ENCODE data around the gene ZC2HC1B.
"Not testable (repeated sequence)": the region's sequence is repeated elsewhere in the genome, so short reads cannot be mapped to it uniquely, and the experiment has no call there.

Gene ZC2HC1B

DNA sequence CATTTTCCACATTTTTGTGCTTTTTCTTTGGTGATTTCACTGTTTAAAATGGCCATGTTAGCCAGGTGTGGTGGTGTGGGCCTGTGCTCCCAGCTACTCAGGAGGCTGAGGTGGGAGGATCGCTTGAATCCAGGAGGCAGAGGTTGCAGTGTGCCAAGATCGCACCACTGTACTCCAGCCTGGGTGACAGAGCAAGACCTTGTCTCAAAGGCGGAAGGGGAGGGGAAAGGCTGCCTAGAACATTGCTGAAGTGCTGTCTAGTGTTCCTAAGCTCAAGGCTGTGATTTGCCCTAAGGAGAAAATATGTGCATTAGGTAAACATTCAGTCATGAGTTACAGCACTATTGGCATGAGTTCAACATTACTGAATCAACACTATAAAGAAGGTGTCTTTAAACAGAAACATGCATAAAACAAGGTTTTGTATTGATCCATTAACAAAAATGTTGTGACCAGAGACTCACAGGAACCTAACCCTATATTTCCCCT, 14.0 kb downstream of the ZC2HC1B start:
- CTCF ChIA-PET = no interaction called here

DNA sequence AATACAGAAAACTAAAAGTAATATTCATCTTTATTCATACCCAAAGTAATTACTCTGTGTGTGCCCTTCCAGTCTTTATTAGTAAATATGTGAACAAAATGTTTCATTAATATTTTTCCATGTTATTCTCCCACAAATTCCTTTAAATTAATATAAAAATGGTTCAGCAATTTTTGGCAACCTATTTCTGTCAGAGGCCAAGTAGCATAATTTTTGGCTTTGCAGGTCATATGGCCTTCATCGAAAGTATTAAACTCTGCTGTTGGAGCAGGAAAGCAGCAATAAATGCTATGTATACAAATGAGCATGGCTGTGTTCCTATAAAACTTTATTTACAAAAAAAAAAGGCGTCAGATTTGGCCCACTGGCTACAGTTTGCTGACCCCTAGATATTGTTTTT, 16.1 kb downstream of the ZC2HC1B start:
- CTCF ChIA-PET = no interaction called here

More for the DNA sequence above, 14.0 kb downstream of the ZC2HC1B start:
- no peak for DNase-seq
- no peaks in the 10 kb centered on the region for H3K4me1 Mint-ChIP-seq
- peaks cover 2% of the 10 kb centered on the region for H3K36me3 Mint-ChIP-seq
- no peak overlapping the region for H3K27ac Mint-ChIP-seq
- H3K4me3 Mint-ChIP-seq = no peak overlapping the region
- peaks cover 17% of the 10 kb centered on the region for H3K9me3 Mint-ChIP-seq
- peaks cover 3% of the 10 kb centered on the region for H3K27me3 Mint-ChIP-seq

DNA sequence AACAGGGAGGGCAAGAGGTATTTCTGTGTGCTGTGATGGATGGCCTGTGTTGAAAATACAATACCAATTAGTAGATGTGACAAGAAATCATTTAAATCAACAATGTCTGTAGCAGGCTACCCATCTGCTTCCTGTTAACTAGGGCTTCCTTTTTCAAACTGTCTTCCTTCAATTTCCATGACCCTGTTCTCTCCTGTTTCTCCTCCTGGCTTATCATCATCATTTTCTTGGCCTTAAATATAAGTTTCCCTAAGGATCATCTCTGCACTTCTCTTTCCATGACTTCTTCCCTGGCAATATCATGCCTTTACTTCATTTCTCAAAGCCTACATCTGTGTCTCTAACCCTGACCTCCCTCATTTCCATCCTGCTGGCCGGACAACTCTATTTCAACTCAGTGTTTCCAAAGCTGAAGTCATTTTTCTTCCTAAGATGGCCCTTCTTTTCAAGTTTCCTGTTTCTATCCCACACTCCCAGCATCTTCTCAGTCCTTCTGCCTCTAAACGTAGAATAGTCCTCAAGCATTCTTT, 18.2 kb downstream of the ZC2HC1B start:
- CTCF ChIA-PET = interaction anchor here (0.9 kb wide), 1 partner anchor 307 kb away, joined by 3 read pairs; no protein-coding TSS in a partner anchor
- DNase-seq = no peak
- H3K27me3 Mint-ChIP-seq = peaks cover 7% of the 10 kb centered on the region
- no peak overlapping the region for H3K4me3 Mint-ChIP-seq
- H3K4me1 Mint-ChIP-seq = no peaks in the 10 kb centered on the region
- H3K27ac Mint-ChIP-seq = no peak overlapping the region
- H3K36me3 Mint-ChIP-seq = no peaks in the 10 kb centered on the region
- peaks cover 2% of the 10 kb centered on the region for H3K9me3 Mint-ChIP-seq

More for the DNA sequence above, 16.1 kb downstream of the ZC2HC1B start:
- peaks cover 9% of the 10 kb centered on the region for H3K9me3 Mint-ChIP-seq
- H3K36me3 Mint-ChIP-seq = no peaks in the 10 kb centered on the region
- no peak overlapping the region for H3K27ac Mint-ChIP-seq
- H3K4me1 Mint-ChIP-seq = no peaks in the 10 kb centered on the region
- H3K4me3 Mint-ChIP-seq = no peak overlapping the region
- peaks cover 7% of the 10 kb centered on the region for H3K27me3 Mint-ChIP-seq
- no peak for DNase-seq

DNA sequence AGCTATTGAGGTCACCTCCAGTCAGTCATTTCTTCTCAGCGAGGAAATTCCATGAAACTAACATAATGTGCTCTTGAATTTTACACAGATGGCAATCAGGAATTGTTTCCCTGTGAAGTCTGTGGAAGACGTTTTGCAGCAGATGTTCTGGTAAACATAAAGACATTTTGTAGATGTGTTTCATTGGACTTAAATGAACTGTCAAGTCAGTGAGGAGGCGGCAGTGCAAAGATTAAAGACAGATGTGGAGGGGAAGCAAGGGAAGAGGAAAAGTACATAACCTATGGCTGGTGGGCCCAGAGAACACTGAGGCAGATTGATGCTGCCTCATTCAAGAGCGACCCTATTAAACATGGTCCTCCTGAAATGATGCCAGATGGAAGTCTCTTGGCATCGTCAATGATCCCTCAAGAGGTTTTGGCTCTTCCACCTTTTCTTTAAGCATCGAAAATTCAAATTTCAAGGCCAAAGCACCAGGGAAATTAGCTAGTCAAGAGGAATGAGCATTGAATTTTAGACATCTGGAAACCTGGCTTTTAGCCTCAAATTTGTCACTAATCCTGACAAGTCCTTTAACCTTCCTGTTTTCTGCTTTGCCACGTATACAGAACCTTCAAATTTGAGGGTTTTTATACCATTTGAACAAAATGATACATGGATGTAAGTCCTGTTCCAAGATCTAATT, 20.1 kb downstream of the ZC2HC1B start:
- Mint-ChIP-seq H3K27me3 (peaks cover 4% of the 10 kb centered on the region), H3K4me3 (no peak overlapping the region), H3K4me1 (no peaks in the 10 kb centered on the region), H3K36me3 (no peaks in the 10 kb centered on the region), H3K9me3 (no peaks in the 10 kb centered on the region), H3K27ac (no peak overlapping the region)
- no peak for DNase-seq
- CTCF ChIA-PET = interaction anchor here (1.1 kb wide), 1 partner anchor 57 kb away, joined by 3 read pairs; no protein-coding TSS in a partner anchor

DNA sequence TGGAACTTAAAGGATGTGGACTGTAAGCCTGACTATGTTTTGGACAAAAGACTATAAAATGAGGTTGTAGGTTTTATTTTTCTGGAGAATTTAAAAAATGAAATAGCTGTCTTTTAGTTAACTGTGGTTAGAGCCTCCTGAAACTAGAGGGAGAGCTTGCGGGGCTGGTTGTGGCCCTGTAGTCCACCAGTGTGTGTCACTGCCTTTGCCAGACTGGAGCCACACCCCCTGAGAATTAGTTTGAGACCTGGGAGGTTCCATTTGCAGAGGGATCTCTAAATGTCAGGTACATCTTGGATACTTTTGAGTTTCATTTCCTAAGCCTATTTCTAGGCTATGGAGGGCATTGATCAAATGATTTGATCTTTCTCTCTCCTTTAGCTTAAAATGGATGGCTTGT, 20.8 kb downstream of the ZC2HC1B start:
- Mint-ChIP-seq H3K27ac (no peak overlapping the region), H3K36me3 (no peaks in the 10 kb centered on the region), H3K4me1 (no peaks in the 10 kb centered on the region), H3K27me3 (peaks cover 4% of the 10 kb centered on the region), H3K4me3 (no peak overlapping the region), H3K9me3 (no peaks in the 10 kb centered on the region)
- CTCF ChIA-PET = interaction anchor here (1.0 to 1.1 kb wide), 2 partner anchors 55 to 56 kb away, joined by 3 to 4 read pairs; no protein-coding TSS in a partner anchor
- DNase-seq = no peak

DNA sequence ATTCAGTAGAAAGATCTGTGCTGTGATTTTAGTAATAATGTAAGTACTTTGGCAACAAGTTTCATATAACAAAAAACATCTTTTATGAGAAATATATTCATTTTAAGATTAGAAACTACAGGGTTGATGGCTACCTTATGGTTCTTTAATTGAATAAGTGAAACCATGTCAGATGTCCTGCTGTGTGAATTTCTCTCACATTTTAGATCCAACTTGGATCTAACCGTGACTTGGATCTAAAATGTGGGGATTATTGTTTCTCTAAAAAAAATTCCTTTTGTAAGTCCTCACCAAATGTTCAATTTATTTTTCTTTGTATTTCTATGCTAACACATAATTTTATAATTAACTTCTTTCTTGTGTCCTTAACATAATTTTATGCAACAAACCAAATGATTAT, 30.4 kb downstream of the ZC2HC1B start:
- CTCF ChIA-PET = no interaction called here
- Mint-ChIP-seq H3K27ac (no peak overlapping the region), H3K4me3 (no peak overlapping the region), H3K9me3 (no peaks in the 10 kb centered on the region), H3K27me3 (no peaks in the 10 kb centered on the region), H3K36me3 (no peaks in the 10 kb centered on the region), H3K4me1 (no peaks in the 10 kb centered on the region)
- no peak for DNase-seq

DNA sequence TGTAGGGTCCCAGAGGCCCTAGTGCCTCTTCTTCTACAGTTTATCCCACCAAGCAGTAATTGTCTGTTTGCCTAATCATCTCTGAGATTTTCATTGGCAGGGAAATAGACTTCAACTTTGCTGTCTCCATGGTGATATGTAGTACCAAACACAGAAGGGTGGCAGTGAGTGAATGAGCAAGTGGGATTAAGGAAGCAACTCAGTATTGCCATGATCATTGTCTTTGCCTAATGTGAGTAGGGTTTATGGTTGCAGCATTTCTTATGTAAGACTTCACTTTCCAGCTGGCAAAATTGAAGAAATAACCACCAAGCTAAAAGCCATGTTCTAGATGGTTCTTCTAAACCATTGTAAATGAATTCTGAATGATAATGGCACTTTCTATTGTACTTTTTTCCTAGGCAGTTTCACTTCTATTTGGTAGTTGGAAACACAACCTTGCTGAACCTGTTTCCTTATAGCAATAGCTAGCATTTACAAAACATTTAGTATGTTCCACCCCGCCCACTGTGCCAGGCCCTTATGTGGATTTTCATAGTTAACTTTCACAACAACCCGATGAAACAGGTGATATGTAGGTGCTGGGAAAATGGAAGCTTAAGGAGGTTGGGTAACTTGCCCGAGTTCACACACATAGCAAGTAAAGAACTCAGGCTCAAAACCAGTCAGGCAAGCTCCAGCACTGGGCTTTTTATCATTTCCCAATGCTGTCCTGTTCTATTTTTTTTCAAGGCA, 32.0 kb downstream of the ZC2HC1B start:
- Mint-ChIP-seq H3K36me3 (no peaks in the 10 kb centered on the region), H3K9me3 (no peaks in the 10 kb centered on the region), H3K4me3 (no peak overlapping the region), H3K4me1 (no peaks in the 10 kb centered on the region), H3K27me3 (no peaks in the 10 kb centered on the region), H3K27ac (no peak overlapping the region)
- DNase-seq = no peak
- CTCF ChIA-PET = interaction anchor here (0.8 kb wide), 1 partner anchor 44 kb away, joined by 3 read pairs; no protein-coding TSS in a partner anchor

DNA sequence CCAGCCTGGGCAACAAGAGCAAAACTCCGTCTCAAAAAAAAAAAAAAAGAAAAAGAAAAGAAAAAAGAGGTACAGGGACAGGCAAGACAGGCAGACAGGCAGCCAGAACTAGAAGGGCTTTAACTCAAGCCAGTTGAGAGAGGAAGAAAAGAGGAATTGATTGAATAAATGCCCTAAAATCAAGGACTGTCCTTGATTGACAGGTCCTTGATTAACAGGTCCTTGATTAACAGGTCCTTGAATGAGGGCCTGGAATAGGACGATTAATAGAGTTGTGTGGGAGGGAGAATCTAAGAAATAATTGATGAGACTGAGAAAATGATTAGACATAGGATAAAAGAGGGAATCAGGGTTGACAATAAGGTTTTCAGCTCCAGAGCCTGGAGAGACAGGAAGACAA, 36.1 kb downstream of the ZC2HC1B start:
- H3K4me3 Mint-ChIP-seq = no peak overlapping the region
- CTCF ChIA-PET = no interaction called here
- no peaks in the 10 kb centered on the region for H3K27me3 Mint-ChIP-seq
- DNase-seq = no peak
- H3K36me3 Mint-ChIP-seq = no peaks in the 10 kb centered on the region
- no peak overlapping the region for H3K27ac Mint-ChIP-seq
- no peaks in the 10 kb centered on the region for H3K9me3 Mint-ChIP-seq
- no peaks in the 10 kb centered on the region for H3K4me1 Mint-ChIP-seq

DNA sequence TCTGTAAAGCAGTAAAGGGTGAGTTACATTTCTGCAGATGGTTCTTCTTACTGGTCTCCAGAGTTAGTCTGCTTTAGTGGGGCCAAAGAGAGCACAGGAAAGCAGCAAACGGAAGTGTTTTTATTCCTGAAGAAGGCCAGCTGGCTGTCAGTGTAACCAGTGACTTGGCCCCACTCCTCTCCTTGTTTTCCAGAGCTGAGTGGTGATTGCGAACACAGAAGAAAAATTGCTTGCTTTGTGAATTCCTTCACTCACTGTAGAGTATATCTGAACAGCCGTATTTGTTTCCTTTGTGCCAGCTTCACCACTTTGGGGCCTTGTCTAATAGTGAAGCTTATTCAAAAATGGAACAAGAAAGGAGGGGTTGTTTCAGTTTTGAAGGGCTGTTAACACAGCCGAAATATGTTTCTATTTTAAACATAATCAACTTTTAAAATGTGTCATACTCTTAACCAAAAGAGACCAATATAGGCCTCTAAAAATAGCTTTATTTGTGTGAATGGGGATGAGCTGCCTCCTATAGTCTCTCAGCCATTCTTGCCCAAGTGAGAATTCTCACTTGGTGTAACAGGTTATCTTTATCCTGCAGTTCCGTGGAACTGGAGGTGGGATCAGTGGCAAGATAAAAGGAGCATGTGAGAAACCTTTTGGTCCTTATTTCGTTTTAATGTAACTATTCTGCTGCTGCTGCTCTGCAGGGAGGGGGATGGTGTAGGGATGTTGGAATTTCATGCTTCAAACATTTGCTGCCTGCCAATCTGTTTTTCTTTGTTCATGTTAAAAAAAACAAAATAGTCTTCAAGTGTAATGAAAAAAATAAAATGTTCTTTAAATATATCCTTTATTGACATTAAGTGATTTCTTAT, 37.8 kb downstream of the ZC2HC1B start:
- CTCF ChIA-PET = interaction anchor here (0.6 to 1.1 kb wide), 2 partner anchors 40 to 526 kb away, joined by 3 read pairs; no protein-coding TSS in a partner anchor
- no peak overlapping the region for H3K27ac Mint-ChIP-seq
- DNase-seq = no peak
- H3K36me3 Mint-ChIP-seq = no peaks in the 10 kb centered on the region
- no peaks in the 10 kb centered on the region for H3K9me3 Mint-ChIP-seq
- H3K4me3 Mint-ChIP-seq = no peak overlapping the region
- no peaks in the 10 kb centered on the region for H3K4me1 Mint-ChIP-seq
- H3K27me3 Mint-ChIP-seq = no peaks in the 10 kb centered on the region

DNA sequence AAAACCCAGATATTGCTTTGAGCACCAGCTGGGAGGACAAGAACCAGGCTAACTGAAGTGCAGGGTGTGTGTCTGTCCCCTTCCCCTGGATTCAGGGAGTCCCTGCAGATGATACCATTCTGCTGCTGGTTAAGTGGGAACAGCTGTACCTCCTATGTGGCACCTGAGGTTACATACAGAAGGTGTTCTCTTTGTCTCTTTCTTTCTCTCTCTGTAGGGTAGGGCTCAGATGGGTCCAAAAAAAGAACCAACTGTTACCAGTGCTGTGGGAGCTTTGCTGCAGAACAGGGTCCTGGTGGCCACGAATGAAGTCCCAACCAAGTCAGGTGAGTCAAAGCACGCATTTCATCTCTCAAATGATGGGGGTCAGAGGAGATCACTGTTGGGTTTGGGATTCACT, 38.6 kb downstream of the ZC2HC1B start:
- Mint-ChIP-seq H3K4me1 (no peaks in the 10 kb centered on the region), H3K9me3 (no peaks in the 10 kb centered on the region), H3K27ac (no peak overlapping the region), H3K36me3 (no peaks in the 10 kb centered on the region), H3K4me3 (no peak overlapping the region), H3K27me3 (no peaks in the 10 kb centered on the region)
- no peak for DNase-seq
- CTCF ChIA-PET = interaction anchor here (0.6 to 1.1 kb wide), 2 partner anchors 39 to 526 kb away, joined by 3 read pairs; no protein-coding TSS in a partner anchor

DNA sequence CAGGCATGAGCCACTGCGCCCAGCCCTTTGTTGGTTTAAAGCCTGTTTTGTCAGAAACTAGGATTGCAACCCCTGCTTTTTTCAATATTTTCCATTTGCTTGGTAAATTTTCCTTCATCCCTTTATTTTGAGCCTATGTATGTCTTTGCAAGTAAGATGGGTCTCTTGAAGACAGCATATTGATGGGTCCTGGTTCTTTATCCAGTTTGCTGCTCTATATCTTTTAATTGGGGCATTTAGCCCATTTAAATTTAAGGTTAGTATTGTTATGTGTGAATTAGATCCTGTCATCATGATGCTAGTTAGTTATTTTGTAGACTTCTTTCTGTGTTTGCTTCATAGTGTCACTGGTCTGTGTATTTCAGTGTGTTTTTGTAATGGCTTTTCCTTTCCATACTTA, 46.8 kb downstream of the ZC2HC1B start:
- Mint-ChIP-seq H3K27ac (no peak overlapping the region), H3K4me1 (no peaks in the 10 kb centered on the region), H3K4me3 (no peak overlapping the region), H3K27me3 (peaks cover 3% of the 10 kb centered on the region), H3K9me3 (peaks cover 5% of the 10 kb centered on the region), H3K36me3 (no peaks in the 10 kb centered on the region)
- DNase-seq = no peak
- CTCF ChIA-PET = no interaction called here

DNA sequence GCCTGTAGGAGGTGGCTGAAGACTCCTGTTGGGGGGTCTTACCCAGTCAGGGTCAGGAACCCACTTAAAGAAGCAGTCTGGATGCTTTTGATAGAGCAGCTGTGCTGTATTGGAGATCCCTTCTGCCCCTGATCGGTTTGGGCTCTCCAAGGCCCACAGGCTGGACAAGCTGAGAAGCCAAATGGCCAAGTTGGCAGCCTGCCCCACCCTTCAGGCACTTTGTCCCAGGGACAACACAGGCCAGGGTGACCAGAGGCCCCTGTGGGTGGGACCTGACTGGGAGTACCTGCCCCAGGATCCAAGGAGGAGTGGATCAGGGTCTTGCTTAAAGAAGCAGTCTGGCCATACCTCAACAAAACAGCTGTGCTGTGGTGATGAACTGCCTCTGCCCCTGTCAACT, 48.4 kb downstream of the ZC2HC1B start:
- no peak overlapping the region for H3K27ac Mint-ChIP-seq
- H3K27me3 Mint-ChIP-seq = peaks cover 3% of the 10 kb centered on the region
- DNase-seq = no peak
- H3K36me3 Mint-ChIP-seq = no peaks in the 10 kb centered on the region
- no peaks in the 10 kb centered on the region for H3K4me1 Mint-ChIP-seq
- H3K4me3 Mint-ChIP-seq = no peak overlapping the region
- CTCF ChIA-PET = no interaction called here
- peaks cover 5% of the 10 kb centered on the region for H3K9me3 Mint-ChIP-seq

DNA sequence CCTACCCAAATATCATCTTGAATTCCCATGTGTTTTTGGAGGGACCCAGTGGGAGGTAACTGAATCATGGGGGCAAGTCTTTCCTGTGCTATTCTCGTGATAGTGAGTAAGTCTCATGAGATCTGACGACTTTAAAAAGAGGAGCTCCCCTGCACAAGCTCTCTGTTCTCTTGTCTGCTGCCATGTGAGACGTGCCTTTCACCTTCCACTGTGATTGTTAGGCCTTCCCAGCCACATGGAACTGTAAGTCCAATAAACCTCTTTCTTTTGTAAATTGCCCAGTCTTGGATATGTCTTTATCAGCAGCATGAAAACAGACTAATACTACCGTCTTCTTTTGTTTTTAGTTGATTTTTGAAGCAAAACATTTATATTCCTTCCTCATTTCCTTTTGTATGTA, 52.8 kb downstream of the ZC2HC1B start:
- H3K4me3 Mint-ChIP-seq, CTCF ChIA-PET, H3K4me1 Mint-ChIP-seq, DNase-seq, H3K27ac Mint-ChIP-seq, H3K36me3 Mint-ChIP-seq, H3K27me3 Mint-ChIP-seq: not testable (repeated sequence)
- H3K9me3 Mint-ChIP-seq = peaks cover 11% of the 10 kb centered on the region

DNA sequence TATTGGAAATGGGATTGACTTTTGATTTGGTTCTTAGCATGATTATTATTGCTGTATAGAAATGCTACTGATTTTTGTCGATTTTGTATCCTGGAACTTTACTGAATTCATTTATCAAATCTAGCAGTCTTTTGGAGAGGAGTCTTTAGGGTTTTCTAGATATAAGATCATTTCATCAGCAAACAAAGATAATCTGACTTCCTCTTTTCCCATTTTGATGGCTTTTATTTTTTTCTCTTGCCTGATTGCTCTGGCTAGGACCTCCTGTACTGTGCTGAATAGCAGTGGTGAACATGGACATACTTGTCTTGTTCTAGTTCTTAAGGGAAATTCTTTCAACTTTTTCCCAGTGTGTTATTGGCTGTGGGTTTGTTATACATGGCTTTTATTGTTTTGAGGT, 64.6 kb downstream of the ZC2HC1B start:
- CTCF ChIA-PET = no interaction called here
- Mint-ChIP-seq H3K27ac (no peak overlapping the region), H3K9me3 (no peaks in the 10 kb centered on the region), H3K36me3 (no peaks in the 10 kb centered on the region), H3K27me3 (peaks cover 8% of the 10 kb centered on the region), H3K4me3 (no peak overlapping the region), H3K4me1 (no peaks in the 10 kb centered on the region)
- DNase-seq = no peak

All from activated naive CD4-positive, alpha-beta T cell treated with anti-CD3 and anti-CD28 coated beads, Interleukin-2, amount 10 ng/mL, durations not matched to agents 7 days and 5 days (primary cell).